H1 (cell line): ENCODE data around the gene C2orf92. TPM values are rescaled to one million over a fixed set of nuclear protein-coding genes. Genes with fewer than 3 reads are reported as not detected.

Experiments used
- CTCF ChIA-PET: fragments of 300-600 bp; sonication (Branson Sonifier 250); formaldehyde crosslinking; loops from one replicate; lab custom pipeline; 2021; ENCODE audit not compliant: partially characterized antibody; lab: Charles Lee
- POLR2A ChIA-PET: fragments of 300-600 bp; sonication (Branson Sonifier 250); formaldehyde crosslinking; loops from one replicate; lab custom pipeline; 2021; ENCODE audit warnings: inconsistent platforms; ENCODE audit not compliant: partially characterized antibody; lab: Charles Lee
- DNase-seq, 2 experiments: peaks; one replicate each; pipeline versions ENCODE4 v3.0.0 to v3.0.0-alpha.2; 2010 to 2022; ENCODE audit warnings: low spot score in 2 of 2, low read depth in 1 of 2, mixed read lengths in 1 of 2
- FAIRE-seq: peaks from 2 replicates; lab custom pipeline; 2011; peaks lifted over from hg19 to GRCh38; lab: Jason Lieb, UNC
- H2AFZ ChIP-seq: 2 replicates; pipeline ENCODE4 v1.8.1; 2012; ENCODE audit warnings: low read length, inconsistent platforms
- H2AK5ac ChIP-seq: 2 replicates; pipeline ENCODE4 v1.6.1; 2013; ENCODE audit warnings: low read depth, low read length
- H2BK120ac ChIP-seq: replicated peaks from 2 replicates; pipeline ENCODE3; 2013; ENCODE audit warnings: low read depth, low read length, inconsistent platforms
- H2BK12ac ChIP-seq: 2 replicates; pipeline ENCODE4 v1.6.1; 2013; ENCODE audit warnings: low read depth, low read length
- H2BK15ac ChIP-seq: 2 replicates; pipeline ENCODE4 v1.6.1; 2013; ENCODE audit warnings: low read length
- H2BK20ac ChIP-seq: 2 replicates; pipeline ENCODE4 v1.6.1; 2013; ENCODE audit warnings: low read length
- H2BK5ac ChIP-seq: 2 replicates; pipeline ENCODE4 v1.6.1; 2013; ENCODE audit warnings: low read depth, low read length
- H3K14ac ChIP-seq: 2 replicates; pipeline ENCODE4 v1.6.1; 2013; ENCODE audit warnings: inconsistent platforms; ENCODE audit not compliant: insufficient read length
- H3K18ac ChIP-seq: 2 replicates; pipeline ENCODE4 v1.6.1; 2013; ENCODE audit warnings: low read length; ENCODE audit errors: extremely low read depth
- H3K23ac ChIP-seq: 2 replicates; pipeline ENCODE4 v1.6.1; 2013; ENCODE audit warnings: inconsistent platforms; ENCODE audit not compliant: insufficient read length
- H3K23me2 ChIP-seq: 2 replicates; pipeline ENCODE4 v1.6.1; 2013; ENCODE audit warnings: low read depth, low read length
- H3K27ac ChIP-seq: 2 replicates; pipeline ENCODE4 v1.6.1; 2011; ENCODE audit warnings: low read depth, low read length, inconsistent platforms
- H3K27me3 ChIP-seq, 4 experiments: replicated peaks in 1 of 4; 1 replicate in 1 of 4; 2 replicates in 3 of 4; pipeline versions ENCODE4 v1.6.1 to v1.8.1; 2011 to 2013; ENCODE audit warnings: low read length in 3 of 4, mild to moderate bottlenecking in 3 of 4, inconsistent platforms in 2 of 4, mixed read lengths in 2 of 4, moderate library complexity in 1 of 4; ENCODE audit not compliant: control insufficient read depth in 3 of 4, insufficient read depth in 3 of 4; ENCODE audit errors: extremely low read depth in 1 of 4
- H3K36me3 ChIP-seq, 4 experiments: 2 replicates each; pipeline versions ENCODE4 v1.6.1 to v1.8.1; 2011 to 2013; ENCODE audit warnings: mild to moderate bottlenecking in 4 of 4, low read length in 3 of 4, moderate library complexity in 2 of 4, control low read depth in 1 of 4, inconsistent platforms in 1 of 4; ENCODE audit not compliant: insufficient read depth in 4 of 4, control insufficient read depth in 2 of 4
- H3K4ac ChIP-seq: replicated peaks from 2 replicates; pipeline ENCODE3; 2013; ENCODE audit warnings: low read length, low read depth, mixed read lengths, inconsistent platforms; ENCODE audit not compliant: insufficient read length
- H3K4me1 ChIP-seq, 4 experiments: replicated peaks in 1 of 4; 1 replicate in 1 of 4; 2 replicates in 3 of 4; pipeline versions ENCODE4 v1.6.1 to v1.8.1; 2011 to 2013; ENCODE audit warnings: low read length in 3 of 4, inconsistent platforms in 2 of 4, mixed read lengths in 1 of 4; ENCODE audit not compliant: insufficient read depth in 4 of 4, control insufficient read depth in 3 of 4
- H3K4me2 ChIP-seq, 2 experiments: 2 replicates each; pipeline versions ENCODE4 v1.6.1 to v1.8.1; 2011 to 2013; ENCODE audit warnings: low read depth in 2 of 2, low read length in 2 of 2, control low read depth in 1 of 2, inconsistent platforms in 1 of 2, mild to moderate bottlenecking in 1 of 2; ENCODE audit not compliant: insufficient read depth in 1 of 2
- H3K4me3 ChIP-seq, 4 experiments: fragments of 200-600, 300-600 bp in 1 of 4; sonication (generic), shearing (Covaris generic), sonication (Bioruptor Twin) in 1 of 4; 2 replicates each; pipeline versions ENCODE4 v1.5.1 to v1.8.1; 2011 to 2016; ENCODE audit warnings: low read length in 4 of 4, low read depth in 3 of 4, control low read depth in 2 of 4, inconsistent platforms in 2 of 4, mild to moderate bottlenecking in 2 of 4, mixed read lengths in 1 of 4, moderate library complexity in 1 of 4; ENCODE audit not compliant: insufficient read depth in 2 of 4; ENCODE audit errors: extremely low read depth in 1 of 4
- H3K56ac ChIP-seq: replicated peaks from 2 replicates; pipeline ENCODE3; 2013; ENCODE audit warnings: low read depth, mild to moderate bottlenecking, mixed read lengths, low read length, inconsistent platforms; ENCODE audit not compliant: insufficient read length
- H3K79me1 ChIP-seq: 2 replicates; pipeline ENCODE4 v1.6.1; 2013; ENCODE audit warnings: low read depth, low read length, control low read depth
- H3K79me2 ChIP-seq, 2 experiments: 2 replicates each; pipeline versions ENCODE4 v1.6.1 to v1.8.1; 2012 to 2013; ENCODE audit warnings: low read length in 2 of 2, mild to moderate bottlenecking in 2 of 2, inconsistent platforms in 1 of 2; ENCODE audit not compliant: insufficient read depth in 2 of 2, control insufficient read depth in 1 of 2
- H3K9ac ChIP-seq, 4 experiments: replicated peaks in 1 of 4; 1 replicate in 1 of 4; 2 replicates in 3 of 4; pipeline versions ENCODE4 v1.6.1 to v1.8.1; 2011 to 2013; ENCODE audit warnings: low read depth in 3 of 4, low read length in 3 of 4, control low read depth in 2 of 4, mild to moderate bottlenecking in 2 of 4, moderate library complexity in 2 of 4, inconsistent platforms in 1 of 4; ENCODE audit errors: extremely low read depth in 1 of 4
- H3K9me3 ChIP-seq, 2 experiments: 2 replicates each; pipeline versions ENCODE4 v1.6.1 to v1.8.1; 2012 to 2013; ENCODE audit warnings: mild to moderate bottlenecking in 2 of 2, moderate library complexity in 2 of 2, control low read depth in 1 of 2, inconsistent platforms in 1 of 2, low read depth in 1 of 2, low read length in 1 of 2, mixed read lengths in 1 of 2; ENCODE audit not compliant: insufficient read depth in 2 of 2
- H4K20me1 ChIP-seq, 2 experiments: replicated peaks in 1 of 2; 2 replicates each; pipeline versions ENCODE3 to v1.8.1; 2011 to 2013; ENCODE audit warnings: inconsistent platforms in 2 of 2, low read length in 2 of 2, mild to moderate bottlenecking in 1 of 2; ENCODE audit not compliant: insufficient read depth in 2 of 2, control insufficient read depth in 1 of 2
- H4K5ac ChIP-seq: 2 replicates; pipeline ENCODE4 v1.6.1; 2013; ENCODE audit warnings: low read length, low read depth, mixed read lengths, inconsistent platforms; ENCODE audit not compliant: insufficient read length
- H4K8ac ChIP-seq: 2 replicates; pipeline ENCODE4 v1.8.0; 2013; ENCODE audit warnings: mild to moderate bottlenecking, moderate library complexity, low read length, inconsistent platforms; ENCODE audit not compliant: insufficient read depth; ENCODE audit errors: extremely low read depth
- H4K91ac ChIP-seq: replicated peaks from 2 replicates; pipeline ENCODE3; 2013; ENCODE audit warnings: low read length, mixed read lengths, inconsistent platforms; ENCODE audit not compliant: insufficient read length
- CHD1 ChIP-seq: IDR thresholded peaks from 2 replicates; pipeline ENCODE4 v1.6.1; 2012; ENCODE audit warnings: low read depth, low read length, improper control_type of control experiment
- CHD2 ChIP-seq: IDR thresholded peaks from 2 replicates; pipeline ENCODE4 v1.6.1; 2012; ENCODE audit warnings: low read length, improper control_type of control experiment
- CREB1 ChIP-seq: IDR thresholded peaks from 2 replicates; pipeline ENCODE4 v1.6.1; 2012; ENCODE audit warnings: inconsistent platforms
- EZH2 ChIP-seq: fragments of 200-600 bp; sonication (generic); IDR thresholded peaks from 2 replicates; pipeline ENCODE4 v1.7.1; 2012; ENCODE audit warnings: low read depth, mild to moderate bottlenecking, moderate library complexity, low read length, inconsistent platforms; ENCODE audit not compliant: severe bottlenecking
- KDM4A ChIP-seq: IDR thresholded peaks from one replicate; pipeline ENCODE4 v1.7.1; 2012; ENCODE audit warnings: low read depth, mild to moderate bottlenecking, moderate library complexity, low read length, inconsistent platforms; ENCODE audit not compliant: severe bottlenecking
- KDM5A ChIP-seq: fragments of 200-600 bp; IDR thresholded peaks from 2 replicates; pipeline ENCODE4 v1.7.1; 2012; ENCODE audit warnings: mild to moderate bottlenecking, low read length, inconsistent platforms, mixed read lengths
- NRF1 ChIP-seq: IDR thresholded peaks from 2 replicates; pipeline ENCODE4 v1.6.1; 2011; ENCODE audit warnings: mild to moderate bottlenecking, low read depth, low read length, improper control_type of control experiment
- POU5F1 ChIP-seq: IDR thresholded peaks from 2 replicates; pipeline ENCODE4 v1.6.1; 2011; ENCODE audit warnings: low read depth, mild to moderate bottlenecking, low read length, moderate library complexity
- RFX5 ChIP-seq: IDR thresholded peaks from 2 replicates; pipeline ENCODE4 v1.6.1; 2011; ENCODE audit warnings: low read depth, low read length, improper control_type of control experiment, borderline replicate concordance
- RNF2 ChIP-seq: fragments of 200-900, 300-1000 bp; sonication (generic); IDR thresholded peaks from 2 replicates; pipeline ENCODE4 v1.7.1; 2016; ENCODE audit warnings: borderline replicate concordance, low read depth, mild to moderate bottlenecking, antibody characterized with exemption, low read length; ENCODE audit not compliant: poor library complexity, severe bottlenecking; ENCODE audit errors: missing control alignments
- SIN3A ChIP-seq, 2 experiments: IDR thresholded peaks in 1 of 2; conservative IDR thresholded peaks in 1 of 2; 2 replicates each; pipeline ENCODE4 v1.6.1; 2011 to 2012; ENCODE audit warnings: low read length in 2 of 2, improper control_type of control experiment in 1 of 2, low read depth in 1 of 2, mild to moderate bottlenecking in 1 of 2
- WGBS, 2 experiments: shearing (Covaris generic) in 1 of 2; methylation state at CpG; one replicate each; pipeline versions ENCODE4 v1.1.6 to v1.1.7; 2013 to 2015; ENCODE audit warnings: low lambda C conversion rate in 2 of 2, mixed read lengths in 2 of 2, inconsistent platforms in 1 of 2, low coverage in 1 of 2, missing lambda C conversion rate in 1 of 2; ENCODE audit not compliant: insufficient replicate concordance in 2 of 2, insufficient coverage in 1 of 2, insufficient read length in 1 of 2; ENCODE audit errors: extremely low coverage in 1 of 2, missing lambda C conversion rate in 1 of 2; 5-methylcytosine and 5-hydroxymethylcytosine counted together
- polyA plus RNA-seq, 7 experiments: library from polyadenylated mRNA; depleted of rRNA in 3 of 7; stranded (reverse) in 5 of 7; unstranded in 2 of 7; fragments of >200 nt in 5 of 7; fragments of 200-250 nt in 2 of 7; gene quantifications; 1 replicate in 5 of 7; 2 replicates in 1 of 7; 4 replicates in 1 of 7; pipeline versions ENCODE4 v1.2.1 to v1.2.3, GENCODE V29; 2011 to 2013; ENCODE audit warnings: missing spikeins in 2 of 7, mixed read lengths in 2 of 7
- total RNA-seq: library from RNA; stranded (reverse); fragmentation: NEBNext Ultra II Directional; extraction: Animal tissue kit (Norgen Biotek cat#: 25700); gene quantifications from 2 replicates; pipeline ENCODE4 v1.2.1, GENCODE V29; 2021
- TF ChIP-seq, protein P1 (sequence below): IDR thresholded peaks from 2 replicates; pipeline ENCODE4 v1.6.1; 2012; ENCODE audit warnings: inconsistent platforms

Gene C2orf92
- total and polyA plus RNA-seq, 2 of the 8 experiments (the other 6 are each of a cell fraction or from before 2014, with no cell fraction given), result 2.3 to 3.7 TPM

DNA sequence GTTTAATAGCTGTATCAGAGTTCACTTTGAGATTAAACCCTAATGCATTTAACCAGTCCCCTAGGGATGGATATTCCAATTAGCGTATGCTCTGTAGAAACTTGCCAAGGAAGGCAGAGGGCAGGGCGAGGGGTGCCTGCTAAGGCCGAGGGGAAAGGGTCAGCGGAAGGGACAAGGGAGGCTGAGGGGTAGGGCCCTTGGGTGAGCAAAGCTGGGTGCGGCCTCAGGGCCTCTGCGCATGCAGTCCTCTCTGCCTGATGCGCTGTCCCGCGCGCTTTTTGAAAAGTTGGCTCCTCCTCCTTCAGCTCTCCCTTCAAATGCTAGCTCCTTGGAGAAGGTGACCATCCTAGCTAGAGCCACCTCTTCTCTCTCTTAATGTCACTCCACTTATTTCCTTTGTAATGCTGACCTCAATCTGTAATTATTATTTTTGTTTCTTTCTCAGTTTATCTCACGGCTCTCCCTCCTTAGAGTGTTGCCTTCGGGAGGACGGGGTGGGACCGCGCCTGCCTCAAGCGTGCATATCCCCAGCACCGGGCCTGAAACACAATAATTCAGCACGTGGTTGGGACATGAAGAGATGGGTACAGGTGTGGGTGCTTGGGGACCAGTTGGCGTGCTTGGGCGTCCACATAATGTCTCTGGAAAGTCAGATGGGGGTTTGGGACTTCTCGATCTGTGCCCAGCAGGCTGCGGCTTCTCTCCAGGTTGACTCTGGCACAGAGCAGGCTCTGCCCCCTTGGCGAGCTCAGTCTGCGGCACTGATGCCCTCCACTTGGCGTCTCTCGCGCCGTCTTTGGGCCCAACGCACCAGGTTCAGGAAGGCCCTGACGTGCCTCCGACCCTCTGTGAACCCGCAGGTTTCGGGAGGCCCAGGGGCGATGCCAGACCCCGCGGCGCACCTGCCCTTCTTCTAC lies 53.9 kb downstream of the C2orf92 start:
- no peak for DNase-seq
- Histone ChIP-seq H3K79me2 (no peaks in the 10 kb centered on the region), H3K9me3 (no peaks in the 10 kb centered on the region), H3K79me1 (no peaks in the 10 kb centered on the region), H3K27me3 (no peaks in the 10 kb centered on the region), H2BK120ac (no peak overlapping the region), H2BK5ac (no peak overlapping the region), H3K4me2 (no peak overlapping the region), H3K23me2 (no peaks in the 10 kb centered on the region), H3K4ac (no peak overlapping the region), H4K5ac (no peak overlapping the region), H3K36me3 (no peaks in the 10 kb centered on the region), H3K4me1 (peaks cover 2 to 10% (median 3%) of the 10 kb centered on the region in 4 experiments; a peak in 5 of 7 replicates), H2AFZ (no peak overlapping the region), H3K23ac (no peak overlapping the region), H3K27ac (no peak overlapping the region), H2AK5ac (no peak overlapping the region), H2BK15ac (no peak overlapping the region), H3K14ac (no peak overlapping the region), H3K4me3 (no peak overlapping the region), H3K56ac (no peak overlapping the region), H3K9ac (no peak overlapping the region), H3K18ac (no peak overlapping the region), H2BK12ac (no peak overlapping the region), H4K20me1 (no peaks in the 10 kb centered on the region), H4K91ac (no peak overlapping the region), H4K8ac (no peak overlapping the region), H2BK20ac (no peak overlapping the region)
- ChIA-PET CTCF (interaction anchor here (0.8 to 11.0 kb wide), 8 partner anchors 10 to 1662 kb away, joined by 3 to 105 read pairs (median 5); no protein-coding TSS in a partner anchor), POLR2A (no interaction called here)
- WGBS, 2 experiments, result 91% methylated on average over 36 of the region's 37 CpGs; no CpG with 5 or more reads in 1 of the 2 experiments
- FAIRE-seq, result no peak
- no peak for TF ChIP-seq POU5F1
- no peak for TF ChIP-seq CREB1
- TF ChIP-seq, protein P1, sequence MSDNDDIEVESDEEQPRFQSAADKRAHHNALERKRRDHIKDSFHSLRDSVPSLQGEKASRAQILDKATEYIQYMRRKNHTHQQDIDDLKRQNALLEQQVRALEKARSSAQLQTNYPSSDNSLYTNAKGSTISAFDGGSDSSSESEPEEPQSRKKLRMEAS, result no peak
- TF ChIP-seq RFX5, result no peak
- TF ChIP-seq RNF2, result no peak
- TF ChIP-seq SIN3A (conservative IDR thresholded peaks at IDR 0.05 in 1 of 2, IDR thresholded peaks at IDR 0.05 in 1 of 2; ENCODE audit: low read depth in 1 of 2, low read length in 2 of 2), result no peak
- no peak for TF ChIP-seq NRF1
- TF ChIP-seq KDM5A, result no peak
- no peak for TF ChIP-seq CHD1
- TF ChIP-seq KDM4A, result no peak
- no peak for TF ChIP-seq CHD2
- TF ChIP-seq EZH2, result no peak
